Tibial nerve (tissue), 4 donors: Measurements from ENCODE around the gene GPR152. TPM values are rescaled to one million over a fixed set of nuclear protein-coding genes. Genes with fewer than 3 reads are reported as not detected.
A peak's percentile ranks its signal among the peaks of the same experiment; 100 is the strongest.

Experiments
- DNase-seq, 2 donors: peaks; one replicate each; pipeline ENCODE4 v3.0.0-alpha.2; 2019; ENCODE audit warnings: low spot score in 2 of 2
- H3K27ac ChIP-seq, 4 donors: fragments of 200-600 bp; sonication (generic) in 3 of 4; one replicate each; pipeline ENCODE4 v1.5.1; 2017 to 2019; ENCODE audit warnings: mild to moderate bottlenecking in 1 of 4
- H3K27me3 ChIP-seq, 2 donors: fragments of 200-600 bp; sonication (generic) in 1 of 2; one replicate each; pipeline versions ENCODE4 v1.5.1 to v1.6.0; 2017 to 2019
- H3K36me3 ChIP-seq, 3 donors: fragments of 200-600 bp; sonication (generic); one replicate each; pipeline ENCODE4 v1.5.1; 2018 to 2019
- H3K4me1 ChIP-seq, 4 donors: fragments of 200-600 bp; sonication (generic) in 3 of 4; one replicate each; pipeline ENCODE4 v1.5.1; 2017 to 2019
- H3K4me3 ChIP-seq, 4 donors: fragments of 200-600 bp; sonication (generic) in 3 of 4; one replicate each; pipeline ENCODE4 v1.5.1; 2017 to 2019; ENCODE audit warnings: mild to moderate bottlenecking in 1 of 4, moderate library complexity in 1 of 4
- H3K9me3 ChIP-seq, 4 donors: fragments of 200-600 bp; sonication (generic) in 3 of 4; one replicate each; pipeline ENCODE4 v1.5.1; 2017 to 2019
- CTCF ChIP-seq, 5 experiments: fragments of 200-600 bp in 3 of 5; fragments of 450-650 bp in 2 of 5; sonication (generic) in 3 of 5; IDR thresholded peaks; one replicate each; pipeline ENCODE4 v1.5.1; 2016 to 2019; ENCODE audit warnings: antibody characterized with exemption in 5 of 5, mild to moderate bottlenecking in 3 of 5, moderate library complexity in 2 of 5
- EP300 ChIP-seq, 2 donors: sonication (generic); formaldehyde crosslinking; IDR thresholded peaks; one replicate each; pipeline ENCODE4 v1.6.1; 2017; ENCODE audit warnings: antibody characterized with exemption in 2 of 2, mild to moderate bottlenecking in 1 of 2
- POLR2A ChIP-seq, 2 donors: fragments of 450-650 bp; IDR thresholded peaks; one replicate each; pipeline ENCODE4 v1.6.1; 2017; ENCODE audit warnings: antibody characterized with exemption in 2 of 2, mild to moderate bottlenecking in 2 of 2, moderate library complexity in 2 of 2
- WGBS, 2 donors: methylation state at CpG; one replicate each; pipeline ENCODE4 v1.1.5; 2018; 5-methylcytosine and 5-hydroxymethylcytosine counted together
- total RNA-seq, 4 donors: library from RNA; depleted of rRNA; stranded (reverse); fragments of >200 nt; gene quantifications; one replicate each; pipeline ENCODE4 v1.1.0, GENCODE V29; 2016

Gene GPR152
- total RNA-seq, 4 donors from 2014 or later = not detected

- no peaks in the 10 kb centered on the region for H3K27me3 ChIP-seq
- WGBS, 2 donors = 65 to 76% methylated on average over 8 of the region's 8 CpGs
- TF ChIP-seq CTCF (IDR thresholded peaks at IDR 0.05) = no peak
- peak in 1 of 2 donors; percentile 30 for TF ChIP-seq EP300 (IDR thresholded peaks at IDR 0.05)
- no peak overlapping the region for H3K4me3 ChIP-seq
- peak overlapping the region in 2 of 4 donors; percentile 93 to 94 for H3K27ac ChIP-seq
- DNase-seq = no peak
- H3K4me1 ChIP-seq = peaks cover 0 to 42% (median 18%) of the 10 kb centered on the region in 4 donors
- H3K9me3 ChIP-seq = no peaks in the 10 kb centered on the region
- H3K36me3 ChIP-seq = peaks cover 0 to 13% (median 0%) of the 10 kb centered on the region in 3 donors
These were observed 17.9 kb upstream of the GPR152 start for GRCh38 chr11:67470337-67471002.

GRCh38 chr11:67469508-67469811, 16.9 kb upstream of the GPR152 start:
- Histone ChIP-seq H3K27ac (peak overlapping the region; percentile 82 to 94 (median 92)), H3K27me3 (no peaks in the 10 kb centered on the region), H3K36me3 (peaks cover 0 to 13% (median 0%) of the 10 kb centered on the region in 3 donors), H3K4me3 (peak overlapping the region; percentile 82 to 98 (median 86)), H3K4me1 (peaks cover 0 to 49% (median 24%) of the 10 kb centered on the region in 4 donors), H3K9me3 (no peaks in the 10 kb centered on the region)
- no peak for DNase-seq
- no peak for TF ChIP-seq EP300 (IDR thresholded peaks at IDR 0.05)
- TF ChIP-seq CTCF (IDR thresholded peaks at IDR 0.05) = no peak
- no peak for TF ChIP-seq POLR2A (IDR thresholded peaks at IDR 0.05)
- 8 to 9% methylated on average over 9 of the region's 9 CpGs for WGBS, 2 donors

GRCh38 chr11:67468759-67469507, 16.4 kb upstream of the GPR152 start, which contains the start of gene TMEM134:
Gene TMEM134 (minus strand): TSS chr11:67469251. CDS start chr11:67469192, 59 bp downstream.
- WGBS, 2 donors = 0 to 3% methylated on average over 11 to 21 of the region's 76 CpGs
- Histone ChIP-seq H3K4me1 (peaks cover 3 to 53% (median 28%) of the 10 kb centered on the region in 4 donors), H3K27me3 (no peaks in the 10 kb centered on the region), H3K9me3 (no peaks in the 10 kb centered on the region), H3K4me3 (peak within 1 kb of the TSS; percentile 82 to 98 (median 86)), H3K27ac (peak within 1 kb of the TSS; percentile 82 to 94 (median 92)), H3K36me3 (peaks cover 0 to 13% (median 0%) of the 10 kb centered on the region in 3 donors)
- TF ChIP-seq EP300 (IDR thresholded peaks at IDR 0.05) (peak in 1 of 2 donors; percentile 94), POLR2A (IDR thresholded peaks at IDR 0.05) (peak in 1 of 2 donors; percentile 74), CTCF (IDR thresholded peaks at IDR 0.05) (peak; percentile 47 to 76 (median 59))
- DNase-seq = peak; percentile 79 to 84

GRCh38 chr11:67468456-67468758, 15.9 kb upstream of the GPR152 start:
- TF ChIP-seq CTCF (IDR thresholded peaks at IDR 0.05) (no peak), EP300 (IDR thresholded peaks at IDR 0.05) (no peak), POLR2A (IDR thresholded peaks at IDR 0.05) (no peak)
- Histone ChIP-seq H3K27ac (peak overlapping the region; percentile 82 to 93 (median 90)), H3K4me1 (peaks cover 4 to 58% (median 33%) of the 10 kb centered on the region in 4 donors), H3K9me3 (no peaks in the 10 kb centered on the region), H3K4me3 (peak overlapping the region; percentile 82 to 98 (median 86)), H3K27me3 (no peaks in the 10 kb centered on the region), H3K36me3 (peaks cover 0 to 13% (median 0%) of the 10 kb centered on the region in 3 donors)
- no peak for DNase-seq
- WGBS, 2 donors = 3% methylated on average over 6 of the region's 6 CpGs

- H3K9me3 ChIP-seq = no peaks in the 10 kb centered on the region
- peaks cover 4 to 59% (median 33%) of the 10 kb centered on the region in 4 donors for H3K4me1 ChIP-seq
- H3K27ac ChIP-seq = peak overlapping the region; percentile 82 to 93 (median 90)
- DNase-seq = no peak
- TF ChIP-seq CTCF (IDR thresholded peaks at IDR 0.05) (no peak), EP300 (IDR thresholded peaks at IDR 0.05) (no peak), POLR2A (IDR thresholded peaks at IDR 0.05) (no peak)
- peaks cover 0 to 13% (median 0%) of the 10 kb centered on the region in 3 donors for H3K36me3 ChIP-seq
- H3K4me3 ChIP-seq = peak overlapping the region; percentile 82 to 98 (median 86)
- no peaks in the 10 kb centered on the region for H3K27me3 ChIP-seq
- WGBS, 2 donors = 27 to 50% methylated on average over 5 of the region's 5 CpGs
These were observed 15.5 kb upstream of the GPR152 start for GRCh38 chr11:67468056-67468455.
